Stimulated activated naive CD8-positive, alpha-beta T cell treated with anti-CD3 and anti-CD28 coated beads, Interleukin-15, Interleukin-2, amounts not matched to agents 100 U/mL and 50 U/mL, for 24 hours (primary cell): ENCODE measurements around the gene LYZL4.

Experiments
- ATAC-seq: fragments of 150-1000 bp; cut with Tn5 transposase; one replicate; pipeline ENCODE4 v1.10.0; 2021
- DNase-seq: peaks from one replicate; pipeline ENCODE4 v3.0.0; 2021

The LYZL4 gene

GRCh38 chr3:42410370-42411131 lies at the start of gene LYZL4:
Gene LYZL4, minus strand, starts transcription at chr3:42410610. Its CDS starts 3,359 bp downstream, at chr3:42407251.
- ATAC-seq (no peak), DNase-seq (no peak)

GRCh38 chr3:42459151-42459550 lies 48.7 kb upstream of the LYZL4 start:
- ATAC-seq (no peak), DNase-seq (no peak)

- DNase-seq = no peak
- no peak for ATAC-seq
Measured at GRCh38 chr3:42456211-42456610, 45.8 kb upstream of the LYZL4 start.

- no peak for DNase-seq
- ATAC-seq = no peak
Measured at GRCh38 chr3:42451546-42452230, 41.3 kb upstream of the LYZL4 start.

- DNase-seq = no peak
Measured at GRCh38 chr3:42451116-42451515, 40.7 kb upstream of the LYZL4 start.

GRCh38 chr3:42450567-42450966 lies 40.2 kb upstream of the LYZL4 start:
- ATAC-seq = no peak

More at GRCh38 chr3:42451116-42451515, 40.7 kb upstream of the LYZL4 start:
- ATAC-seq = no peak

GRCh38 chr3:42447481-42447880 lies 37.1 kb upstream of the LYZL4 start:
- ATAC-seq (no peak), DNase-seq (no peak)

More at GRCh38 chr3:42450567-42450966, 40.2 kb upstream of the LYZL4 start:
- no peak for DNase-seq

- DNase-seq (no peak), ATAC-seq (no peak)
Measured at GRCh38 chr3:42446111-42447050, 36.0 kb upstream of the LYZL4 start.

- DNase-seq (peak; percentile 87), ATAC-seq (peak; percentile 82)
Measured at GRCh38 chr3:42443819-42444436, 33.5 kb upstream of the LYZL4 start.

- DNase-seq (no peak), ATAC-seq (no peak)
Measured at GRCh38 chr3:42443292-42443691, 32.9 kb upstream of the LYZL4 start.

- DNase-seq = no peak
- no peak for ATAC-seq
Measured at GRCh38 chr3:42442640-42443039, 32.2 kb upstream of the LYZL4 start.

GRCh38 chr3:42441791-42442190 lies 31.4 kb upstream of the LYZL4 start:
- ATAC-seq = no peak
- DNase-seq = no peak

- ATAC-seq (no peak), DNase-seq (no peak)
Measured at GRCh38 chr3:42440924-42441323, 30.5 kb upstream of the LYZL4 start.

GRCh38 chr3:42439261-42440115 lies 29.1 kb upstream of the LYZL4 start:
- no peak for ATAC-seq
- no peak for DNase-seq

GRCh38 chr3:42438758-42439157 lies 28.3 kb upstream of the LYZL4 start:
- ATAC-seq (no peak), DNase-seq (no peak)

- DNase-seq (no peak), ATAC-seq (peak; percentile 19)
Measured at GRCh38 chr3:42438193-42438592, 27.8 kb upstream of the LYZL4 start.

GRCh38 chr3:42434777-42435380 lies 24.5 kb upstream of the LYZL4 start:
- no peak for ATAC-seq

GRCh38 chr3:42432485-42432884 lies 22.1 kb upstream of the LYZL4 start:
- ATAC-seq = no peak
- DNase-seq = no peak

More at GRCh38 chr3:42434777-42435380, 24.5 kb upstream of the LYZL4 start:
- DNase-seq = no peak

GRCh38 chr3:42430781-42431532 lies 20.5 kb upstream of the LYZL4 start:
- no peak for DNase-seq
- no peak for ATAC-seq

- ATAC-seq (no peak), DNase-seq (no peak)
Measured at GRCh38 chr3:42428830-42429229, 18.4 kb upstream of the LYZL4 start.
